Measurements from ENCODE around the gene SNTG2. TPM values are rescaled to one million over a fixed set of nuclear protein-coding genes. Genes with fewer than 3 reads are reported as not detected.

Gene SNTG2
- total and polyA plus RNA-seq, 4 donors = not detected

- no peaks in the 10 kb centered on the region for H3K4me1 ChIP-seq (ENCODE audit: control insufficient read depth in 4 of 4, insufficient read depth in 4 of 4, low read length in 3 of 4)
- no peaks in the 10 kb centered on the region for H3K9me3 ChIP-seq (ENCODE audit: control insufficient read depth in 4 of 4, low read length in 3 of 4)
- H3K4me3 ChIP-seq (ENCODE audit: low read depth in 1 of 3, low read length in 3 of 3) = no peak overlapping the region
- no peak for DNase-seq (ENCODE audit: low spot score)
- 50% methylated on average over 7 of the region's 7 CpGs for WGBS
- no peak overlapping the region for H3K9ac ChIP-seq (ENCODE audit: low read depth in 1 of 2, low read length in 2 of 2)
- no peak overlapping the region for H3K27ac ChIP-seq (ENCODE audit: low read depth in 1 of 2, low read length in 2 of 2)
- H3K36me3 ChIP-seq (ENCODE audit: control insufficient read depth in 4 of 4, insufficient read depth in 3 of 4, low read depth in 1 of 4, low read length in 3 of 4) = no peaks in the 10 kb centered on the region
- H3K27me3 ChIP-seq (ENCODE audit: control insufficient read depth in 4 of 4, insufficient read depth in 4 of 4, low read length in 3 of 4) = no peaks in the 10 kb centered on the region
- TF ChIP-seq YY1 (IDR thresholded peaks at IDR 0.05) (no peak), TAF1 (conservative IDR thresholded peaks at IDR 0.05) (no peak), FOXA2 (IDR thresholded peaks at IDR 0.05) (no peak), NR2F2 (IDR thresholded peaks at IDR 0.05) (no peak), FOXA1 (IDR thresholded peaks at IDR 0.05) (no peak), JUND (IDR thresholded peaks at IDR 0.05) (no peak), SP1 (IDR thresholded peaks at IDR 0.05) (no peak), GABPA (IDR thresholded peaks at IDR 0.05 in 1 of 2, conservative IDR thresholded peaks at IDR 0.05 in 1 of 2) (no peak), CTCF (IDR thresholded peaks at IDR 0.05; ENCODE audit: low read depth, low read length, missing input control) (peak; percentile 22), ATF3 (IDR thresholded peaks at IDR 0.05) (no peak), HNF4A (conservative IDR thresholded peaks at IDR 0.05) (no peak), ZBTB33 (IDR thresholded peaks at IDR 0.05) (no peak), MAX (IDR thresholded peaks at IDR 0.05) (no peak), RAD21 (IDR thresholded peaks at IDR 0.05) (peak in 1 of 2 donors; percentile 47), EGR1 (IDR thresholded peaks at IDR 0.05; ENCODE audit: low read depth in 2 of 2) (no peak), REST (IDR thresholded peaks at IDR 0.05) (no peak)
Measured at GRCh38 chr2:1136067-1136466, 185.4 kb downstream of the SNTG2 start.

- Histone ChIP-seq H3K36me3 (ENCODE audit: control insufficient read depth in 4 of 4, insufficient read depth in 3 of 4, low read depth in 1 of 4, low read length in 3 of 4) (no peaks in the 10 kb centered on the region), H3K9ac (ENCODE audit: low read depth in 1 of 2, low read length in 2 of 2) (no peak overlapping the region), H3K4me3 (ENCODE audit: low read depth in 1 of 3, low read length in 3 of 3) (no peak overlapping the region), H3K4me1 (ENCODE audit: control insufficient read depth in 4 of 4, insufficient read depth in 4 of 4, low read length in 3 of 4) (no peaks in the 10 kb centered on the region), H3K27ac (ENCODE audit: low read depth in 1 of 2, low read length in 2 of 2) (no peak overlapping the region), H3K27me3 (ENCODE audit: control insufficient read depth in 4 of 4, insufficient read depth in 4 of 4, low read length in 3 of 4) (no peaks in the 10 kb centered on the region), H3K9me3 (ENCODE audit: control insufficient read depth in 4 of 4, low read length in 3 of 4) (no peaks in the 10 kb centered on the region)
- TF ChIP-seq RXRA (IDR thresholded peaks at IDR 0.05) = no peak
- no peak for TF ChIP-seq FOXA2 (IDR thresholded peaks at IDR 0.05)
- no peak for TF ChIP-seq GABPA (IDR thresholded peaks at IDR 0.05 in 1 of 2, conservative IDR thresholded peaks at IDR 0.05 in 1 of 2)
- TF ChIP-seq YY1 (IDR thresholded peaks at IDR 0.05) = no peak
- TF ChIP-seq NR2F2 (IDR thresholded peaks at IDR 0.05) = no peak
- no peak for TF ChIP-seq TAF1 (conservative IDR thresholded peaks at IDR 0.05)
- TF ChIP-seq ZBTB33 (IDR thresholded peaks at IDR 0.05) = no peak
- TF ChIP-seq JUND (IDR thresholded peaks at IDR 0.05) = no peak
- TF ChIP-seq ATF3 (IDR thresholded peaks at IDR 0.05) = no peak
- no peak for TF ChIP-seq SP1 (IDR thresholded peaks at IDR 0.05)
- TF ChIP-seq HNF4G (IDR thresholded peaks at IDR 0.05) = no peak
- DNase-seq (ENCODE audit: low spot score) = no peak
- WGBS = 46% methylated on average over 7 of the region's 7 CpGs
Measured at GRCh38 chr2:1136846-1137245, 186.2 kb downstream of the SNTG2 start.
